Measurements from ENCODE around the gene FCHSD2. TPM values are rescaled to one million over a fixed set of nuclear protein-coding genes. Genes with fewer than 3 reads are reported as not detected.

FCHSD2 gene
- total RNA-seq, 1 experiment from 2014 or later = 22.6 TPM

DNA sequence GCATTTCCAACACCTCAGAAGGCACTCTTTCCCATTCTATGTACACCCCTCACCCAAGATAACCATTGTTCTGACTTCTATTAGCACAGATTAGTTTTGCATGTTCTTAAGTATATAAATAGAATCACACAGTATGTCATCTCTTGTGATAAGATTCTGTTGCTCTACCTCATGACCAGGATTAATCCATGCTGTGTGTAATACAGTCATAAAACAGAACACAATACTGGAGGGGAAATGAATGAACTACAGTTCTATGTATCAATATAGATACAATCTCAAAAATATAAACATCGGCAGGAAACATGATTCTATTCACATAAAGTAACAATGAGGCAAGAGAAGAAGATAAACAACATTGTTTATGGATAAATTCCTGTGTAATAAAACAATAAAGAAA lies 176.4 kb downstream of the FCHSD2 start:
- Histone ChIP-seq H4K20me1 (ENCODE audit: insufficient read depth) (no peaks in the 10 kb centered on the region), H3K4me2 (no peak overlapping the region), H3K36me3 (ENCODE audit: low read depth) (no peaks in the 10 kb centered on the region), H2AFZ (no peak overlapping the region), H3K4me3 (no peak overlapping the region), H3K27ac (no peak overlapping the region), H3F3A (ENCODE audit: insufficient read depth, low read depth) (peaks cover 8% of the 10 kb centered on the region; the same call in 1 of the 2 replicates), H3K9me2 (ENCODE audit: insufficient read depth) (no peaks in the 10 kb centered on the region), H3K27me3 (ENCODE audit: insufficient read depth, low read depth) (no peaks in the 10 kb centered on the region), H3K9me3 (ENCODE audit: insufficient read depth, low read depth) (no peaks in the 10 kb centered on the region), H3K4me1 (replicated peaks; ENCODE audit: insufficient read depth) (peaks cover 10% of the 10 kb centered on the region), H3K79me2 (ENCODE audit: low read depth) (no peaks in the 10 kb centered on the region)
- DNase-seq = no peak
- ChIA-PET POLR2A (ENCODE audit: unreplicated experiment) (no interaction called here), CTCF (no interaction called here)
- no peak for TF ChIP-seq EZH2 (IDR thresholded peaks at IDR 0.05; ENCODE audit: low read depth)
- TF ChIP-seq, protein P1, sequence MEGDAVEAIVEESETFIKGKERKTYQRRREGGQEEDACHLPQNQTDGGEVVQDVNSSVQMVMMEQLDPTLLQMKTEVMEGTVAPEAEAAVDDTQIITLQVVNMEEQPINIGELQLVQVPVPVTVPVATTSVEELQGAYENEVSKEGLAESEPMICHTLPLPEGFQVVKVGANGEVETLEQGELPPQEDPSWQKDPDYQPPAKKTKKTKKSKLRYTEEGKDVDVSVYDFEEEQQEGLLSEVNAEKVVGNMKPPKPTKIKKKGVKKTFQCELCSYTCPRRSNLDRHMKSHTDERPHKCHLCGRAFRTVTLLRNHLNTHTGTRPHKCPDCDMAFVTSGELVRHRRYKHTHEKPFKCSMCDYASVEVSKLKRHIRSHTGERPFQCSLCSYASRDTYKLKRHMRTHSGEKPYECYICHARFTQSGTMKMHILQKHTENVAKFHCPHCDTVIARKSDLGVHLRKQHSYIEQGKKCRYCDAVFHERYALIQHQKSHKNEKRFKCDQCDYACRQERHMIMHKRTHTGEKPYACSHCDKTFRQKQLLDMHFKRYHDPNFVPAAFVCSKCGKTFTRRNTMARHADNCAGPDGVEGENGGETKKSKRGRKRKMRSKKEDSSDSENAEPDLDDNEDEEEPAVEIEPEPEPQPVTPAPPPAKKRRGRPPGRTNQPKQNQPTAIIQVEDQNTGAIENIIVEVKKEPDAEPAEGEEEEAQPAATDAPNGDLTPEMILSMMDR (conservative IDR thresholded peaks at IDR 0.05) = no peak
- intact Hi-C loops (cut with micrococcal nuclease; ENCODE audit: unreplicated experiment) = no loop called here
- BruUV-seq (replicated peaks) = no TSS peak

DNA sequence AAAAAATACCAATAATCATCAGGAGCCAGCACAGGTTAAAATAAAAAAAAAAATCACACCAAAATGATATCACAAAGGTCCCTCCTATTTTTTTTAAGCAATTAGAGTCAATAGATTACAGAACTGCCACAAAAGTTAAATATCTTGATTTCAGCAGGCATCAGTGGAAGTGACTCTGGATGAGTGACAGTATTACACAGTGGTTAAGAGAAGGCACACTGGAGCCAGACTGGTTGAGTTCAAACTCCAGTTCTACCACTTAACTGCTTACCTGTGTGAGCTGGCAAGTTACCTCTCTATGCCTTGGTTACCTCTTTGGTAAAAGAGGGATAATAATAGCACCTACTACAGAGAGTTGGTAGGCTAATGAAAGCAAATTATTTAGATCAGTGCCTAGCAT lies 179.4 kb downstream of the FCHSD2 start:
- no peaks in the 10 kb centered on the region for H3K79me2 ChIP-seq (ENCODE audit: low read depth)
- no peaks in the 10 kb centered on the region for H3K36me3 ChIP-seq (ENCODE audit: low read depth)
- no peak overlapping the region for H3K27ac ChIP-seq
- no peaks in the 10 kb centered on the region for H3K27me3 ChIP-seq (ENCODE audit: insufficient read depth, low read depth)
- ChIA-PET POLR2A (ENCODE audit: unreplicated experiment) (no interaction called here), CTCF (no interaction called here)
- no peaks in the 10 kb centered on the region for H3K9me2 ChIP-seq (ENCODE audit: insufficient read depth)
- no TSS peak for BruUV-seq (replicated peaks)
- no peak overlapping the region for H2AFZ ChIP-seq
- peaks cover 12% of the 10 kb centered on the region; the same call in 1 of the 2 replicates for H3F3A ChIP-seq (ENCODE audit: insufficient read depth, low read depth)
- H3K4me3 ChIP-seq = no peak overlapping the region
- intact Hi-C loops (cut with micrococcal nuclease; ENCODE audit: unreplicated experiment) = no loop called here
- H3K4me1 ChIP-seq (replicated peaks; ENCODE audit: insufficient read depth) = no peaks in the 10 kb centered on the region; the same call in 1 of the 2 replicates
- H3K4me2 ChIP-seq = no peak overlapping the region
- DNase-seq = no peak
- no peak for TF ChIP-seq EZH2 (IDR thresholded peaks at IDR 0.05; ENCODE audit: low read depth)
- TF ChIP-seq, protein P1 (conservative IDR thresholded peaks at IDR 0.05) = no peak
- no peaks in the 10 kb centered on the region for H3K9me3 ChIP-seq (ENCODE audit: insufficient read depth, low read depth)
- H4K20me1 ChIP-seq (ENCODE audit: insufficient read depth) = no peaks in the 10 kb centered on the region

DNA sequence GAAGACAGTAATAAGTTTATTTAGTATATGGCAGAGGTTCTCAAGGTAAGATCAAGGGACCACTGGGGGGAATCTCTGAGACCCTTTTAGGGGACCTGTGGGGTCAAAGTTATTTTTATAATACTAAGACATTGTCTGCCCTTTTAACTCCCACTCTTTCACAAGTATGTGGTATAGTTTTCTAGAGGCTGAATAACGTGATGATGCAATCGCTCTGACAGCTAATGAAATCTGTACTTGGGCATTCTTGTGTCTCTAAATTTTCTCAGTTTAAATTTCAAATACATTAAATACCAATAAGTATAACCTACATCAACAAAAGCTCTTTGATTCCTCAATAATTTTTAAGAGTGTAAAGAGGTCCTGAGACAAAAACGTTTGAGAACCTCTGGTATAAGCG lies 180.0 kb downstream of the FCHSD2 start:
- Histone ChIP-seq H3K36me3 (ENCODE audit: low read depth) (no peaks in the 10 kb centered on the region), H3K4me1 (replicated peaks; ENCODE audit: insufficient read depth) (no peaks in the 10 kb centered on the region; the same call in 1 of the 2 replicates), H4K20me1 (ENCODE audit: insufficient read depth) (no peaks in the 10 kb centered on the region), H3K79me2 (ENCODE audit: low read depth) (no peaks in the 10 kb centered on the region), H3K27me3 (ENCODE audit: insufficient read depth, low read depth) (no peaks in the 10 kb centered on the region), H2AFZ (no peak overlapping the region), H3F3A (ENCODE audit: insufficient read depth, low read depth) (peaks cover 12% of the 10 kb centered on the region; the same call in 1 of the 2 replicates), H3K9me2 (ENCODE audit: insufficient read depth) (no peaks in the 10 kb centered on the region), H3K27ac (no peak overlapping the region), H3K9me3 (ENCODE audit: insufficient read depth, low read depth) (no peaks in the 10 kb centered on the region), H3K4me3 (no peak overlapping the region), H3K4me2 (no peak overlapping the region)
- no TSS peak for BruUV-seq (replicated peaks)
- POLR2A ChIA-PET (ENCODE audit: unreplicated experiment) = interaction anchor here (0.6 kb wide), 1 partner anchor 71 kb away, joined by 6 read pairs; no protein-coding TSS in a partner anchor
- DNase-seq = no peak
- intact Hi-C loops (cut with micrococcal nuclease; ENCODE audit: unreplicated experiment) = no loop called here
- no peak for TF ChIP-seq EZH2 (IDR thresholded peaks at IDR 0.05; ENCODE audit: low read depth)
- TF ChIP-seq, protein P1 (conservative IDR thresholded peaks at IDR 0.05) = no peak
- CTCF ChIA-PET = no interaction called here

Measured in PC-9 (cell line).